T-helper 9 cell (primary cell): ENCODE results near the gene VPS54.
"Not testable (repeated sequence)": the region's sequence is repeated elsewhere in the genome, so short reads cannot be mapped to it uniquely, and the experiment has no call there.

ENCODE experiments used
- DNase-seq: peaks from one replicate; pipeline ENCODE4 v3.0.0-alpha.2; 2020

Gene VPS54

GRCh38 chr2:63993130-63993584 is 26.1 kb downstream of the VPS54 start:
- DNase-seq: not testable (repeated sequence)

GRCh38 chr2:63992061-63992685 is 27.1 kb downstream of the VPS54 start:
- DNase-seq: no peak

- not testable (repeated sequence) for DNase-seq
These were observed 27.8 kb downstream of the VPS54 start for GRCh38 chr2:63991173-63991999.

- DNase-seq: no peak
These were observed 29.2 kb downstream of the VPS54 start for GRCh38 chr2:63990072-63990471.

- DNase-seq: not testable (repeated sequence)
These were observed 30.3 kb downstream of the VPS54 start for GRCh38 chr2:63988842-63989436.

- no peak for DNase-seq
These were observed 34.4 kb downstream of the VPS54 start for GRCh38 chr2:63984606-63985359.

- no peak for DNase-seq
These were observed 35.1 kb downstream of the VPS54 start for GRCh38 chr2:63983986-63984605.

- no peak for DNase-seq
These were observed 36.9 kb downstream of the VPS54 start for GRCh38 chr2:63982335-63982734.

- no peak for DNase-seq
These were observed 37.5 kb downstream of the VPS54 start for GRCh38 chr2:63981702-63982103.

- DNase-seq: no peak
These were observed 38.4 kb downstream of the VPS54 start for GRCh38 chr2:63980794-63981193.

- DNase-seq: no peak
These were observed 41.3 kb downstream of the VPS54 start for GRCh38 chr2:63977904-63978303.

GRCh38 chr2:63976125-63976510 is 43.1 kb downstream of the VPS54 start:
- DNase-seq: no peak

- DNase-seq: no peak
These were observed 43.6 kb downstream of the VPS54 start for GRCh38 chr2:63975437-63976124.

- DNase-seq: not testable (repeated sequence)
These were observed 44.2 kb downstream of the VPS54 start for GRCh38 chr2:63975036-63975435.

GRCh38 chr2:63962186-63962585 is 57.0 kb downstream of the VPS54 start:
- no peak for DNase-seq

GRCh38 chr2:63950414-63950813 is 68.8 kb downstream of the VPS54 start:
- no peak for DNase-seq

- no peak for DNase-seq
These were observed 76.4 kb downstream of the VPS54 start for GRCh38 chr2:63942788-63943187.

- not testable (repeated sequence) for DNase-seq
These were observed 87.1 kb downstream of the VPS54 start for GRCh38 chr2:63932104-63932503.

- DNase-seq: no peak
These were observed 92.4 kb downstream of the VPS54 start for GRCh38 chr2:63926815-63927214.

- DNase-seq: no peak
These were observed 104.9 kb downstream of the VPS54 start for GRCh38 chr2:63914311-63914710.

- no peak for DNase-seq
These were observed 116.2 kb downstream of the VPS54 start for GRCh38 chr2:63903003-63903402.

- no peak for DNase-seq
These were observed 117.1 kb downstream of the VPS54 start for GRCh38 chr2:63902149-63902548.
